Measurements from ENCODE around the gene CTNND1.

GRCh38 chr11:57798905-57799559, 37.4 kb downstream of the CTNND1 start:
- TF ChIP-seq POLR2AphosphoS5 (IDR thresholded peaks at IDR 0.05; ENCODE audit: borderline replicate concordance, low read depth, low read length) (no peak), EZH2 (IDR thresholded peaks at IDR 0.05) (no peak), FOXP2 (optimal IDR thresholded peaks at IDR 0.05; ENCODE audit: control extremely low read depth, extremely low read length, insufficient read depth) (no peak)
